Loucy (cell line): ENCODE data around the gene SHBG.

Source experiments
- H2AFZ ChIP-seq: fragments of 200-600 bp; sonication (generic); 2 replicates; pipeline ENCODE4 v1.6.0; 2016; ENCODE audit warnings: antibody characterized with exemption, mild to moderate bottlenecking, low read length, moderate library complexity
- H3F3A ChIP-seq: fragments of 200-600 bp; 2 replicates; pipeline ENCODE4 v1.6.0; 2016; ENCODE audit warnings: antibody characterized with exemption, low read depth, mild to moderate bottlenecking
- H3K27me3 ChIP-seq: fragments of 200-600 bp; sonication (generic); 2 replicates; pipeline ENCODE4 v1.6.1; 2014; ENCODE audit warnings: low read length, mild to moderate bottlenecking; ENCODE audit not compliant: insufficient read depth, poor library complexity, severe bottlenecking
- H3K36me3 ChIP-seq: fragments of 200-600 bp; sonication (generic); 2 replicates; pipeline ENCODE4 v1.6.1; 2016; ENCODE audit warnings: low read length; ENCODE audit not compliant: insufficient read depth
- H3K4me1 ChIP-seq: fragments of 200-600 bp; sonication (generic); 2 replicates; pipeline ENCODE4 v1.5.1; 2014; ENCODE audit warnings: low read length, mild to moderate bottlenecking; ENCODE audit not compliant: insufficient read depth, poor library complexity, severe bottlenecking
- H3K4me2 ChIP-seq: fragments of 200-600 bp; sonication (generic); 2 replicates; pipeline ENCODE4 v1.6.0; 2014; ENCODE audit warnings: antibody characterized with exemption, low read length, low read depth, mild to moderate bottlenecking; ENCODE audit not compliant: poor library complexity, severe bottlenecking
- H3K4me3 ChIP-seq: fragments of 200-600 bp; sonication (generic); 2 replicates; pipeline ENCODE4 v1.5.1; 2014; ENCODE audit warnings: low read length, mild to moderate bottlenecking, mixed read lengths; ENCODE audit not compliant: poor library complexity, severe bottlenecking
- H3K79me2 ChIP-seq: fragments of 200-600 bp; sonication (generic); 2 replicates; pipeline ENCODE4 v1.6.1; 2014; ENCODE audit warnings: low read length; ENCODE audit not compliant: insufficient read depth
- H3K9ac ChIP-seq: fragments of 200-600 bp; sonication (generic); 2 replicates; pipeline ENCODE4 v1.6.0; 2014; ENCODE audit warnings: mild to moderate bottlenecking, low read depth, low read length, moderate library complexity; ENCODE audit not compliant: poor library complexity, severe bottlenecking
- H3K9me2 ChIP-seq: fragments of 200-600 bp; sonication (generic); replicated peaks from 2 replicates; pipeline ENCODE4 v1.6.1; 2016; ENCODE audit warnings: low read depth, low read length, mixed read lengths
- H3K9me3 ChIP-seq: fragments of 200-600 bp; sonication (generic); 2 replicates; pipeline ENCODE4 v1.6.1; 2014; ENCODE audit warnings: mild to moderate bottlenecking, antibody characterized with exemption, low read length, low read depth; ENCODE audit not compliant: insufficient read depth
- H4K20me1 ChIP-seq: fragments of 200-600 bp; sonication (generic); 2 replicates; pipeline ENCODE4 v1.6.0; 2014; ENCODE audit warnings: antibody characterized with exemption, low read length, mild to moderate bottlenecking; ENCODE audit not compliant: insufficient read depth, poor library complexity, severe bottlenecking
- CTCF ChIP-seq: fragments of 200-600 bp; sonication (generic); conservative IDR thresholded peaks from 2 replicates; pipeline ENCODE4 v1.5.1; 2014; ENCODE audit warnings: mild to moderate bottlenecking, antibody characterized with exemption, low read length
- EZH2phosphoT487 ChIP-seq: fragments of 200-600 bp; IDR thresholded peaks from 2 replicates; pipeline ENCODE4 v1.6.1; 2018; ENCODE audit warnings: antibody characterized with exemption, mild to moderate bottlenecking, moderate library complexity, borderline replicate concordance

SHBG gene

GRCh38 chr17:7610641-7611040, 19.3 kb upstream of the SHBG start:
- peaks cover 45% of the 10 kb centered on the region for H4K20me1 ChIP-seq
- no peaks in the 10 kb centered on the region for H3K9me3 ChIP-seq
- peaks cover 3% of the 10 kb centered on the region; the same call in 1 of the 2 replicates for H3K36me3 ChIP-seq
- no peaks in the 10 kb centered on the region for H3F3A ChIP-seq
- H3K4me2 ChIP-seq = peak overlapping the region; percentile 97
- H3K4me3 ChIP-seq = peak overlapping the region; percentile 17
- H3K9ac ChIP-seq = no peak overlapping the region
- no peaks in the 10 kb centered on the region for H3K27me3 ChIP-seq
- H3K9me2 ChIP-seq = no peaks in the 10 kb centered on the region
- no peak overlapping the region for H2AFZ ChIP-seq
- TF ChIP-seq CTCF (no peak), EZH2phosphoT487 (no peak)
- peaks cover 57% of the 10 kb centered on the region for H3K79me2 ChIP-seq
- H3K4me1 ChIP-seq = peaks cover 48% of the 10 kb centered on the region

DNA sequence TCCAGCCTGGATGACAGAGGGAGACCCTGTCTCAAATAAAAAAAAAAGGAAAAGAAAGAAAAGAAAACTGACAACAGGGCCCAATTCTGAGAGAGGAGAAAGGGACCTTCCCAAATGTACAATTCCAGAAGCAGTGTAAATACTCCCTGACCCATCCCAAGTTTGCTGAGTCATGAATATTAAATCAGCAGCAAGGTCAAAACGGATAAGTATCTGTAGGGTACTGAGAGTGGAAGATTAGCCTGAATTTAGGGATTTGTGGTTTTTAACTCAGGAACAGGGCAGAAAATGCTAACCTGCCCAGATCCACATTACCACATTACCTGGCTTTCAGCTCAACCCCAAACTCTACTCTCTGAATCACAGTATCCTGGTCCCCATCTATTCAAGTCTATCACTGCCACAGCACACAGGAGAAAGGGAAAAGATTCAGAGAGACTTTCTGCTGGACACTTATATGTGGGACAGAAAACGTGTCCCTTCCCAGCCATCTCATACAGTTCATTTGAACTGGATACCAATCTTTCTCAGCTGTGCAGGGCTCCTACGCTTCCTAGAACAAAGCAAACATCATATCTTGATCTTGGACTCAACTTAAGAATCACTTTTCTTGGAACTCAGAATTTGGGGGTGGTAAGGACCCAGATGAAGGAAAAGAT, 18.2 kb upstream of the SHBG start:
- Histone ChIP-seq H3K9me3 (no peaks in the 10 kb centered on the region), H3K27me3 (no peaks in the 10 kb centered on the region), H2AFZ (no peak overlapping the region), H3K36me3 (no peaks in the 10 kb centered on the region), H3K4me3 (peak overlapping the region; percentile 94), H3K4me1 (peaks cover 48% of the 10 kb centered on the region), H4K20me1 (peaks cover 45% of the 10 kb centered on the region), H3F3A (no peaks in the 10 kb centered on the region), H3K9ac (peak overlapping the region; percentile 92), H3K4me2 (peak overlapping the region; percentile 97), H3K9me2 (no peaks in the 10 kb centered on the region), H3K79me2 (peaks cover 55% of the 10 kb centered on the region)
- TF ChIP-seq EZH2phosphoT487 = no peak
- TF ChIP-seq CTCF = no peak

GRCh38 chr17:7612294-7612640, 17.7 kb upstream of the SHBG start:
- no peaks in the 10 kb centered on the region for H3K36me3 ChIP-seq
- TF ChIP-seq EZH2phosphoT487 (no peak), CTCF (no peak)
- peaks cover 54% of the 10 kb centered on the region for H3K79me2 ChIP-seq
- H3K4me3 ChIP-seq = peak overlapping the region; percentile 94
- no peak overlapping the region for H2AFZ ChIP-seq
- peaks cover 48% of the 10 kb centered on the region for H3K4me1 ChIP-seq
- no peaks in the 10 kb centered on the region for H3K27me3 ChIP-seq
- H3K9ac ChIP-seq = peak overlapping the region; percentile 92
- no peaks in the 10 kb centered on the region for H3K9me2 ChIP-seq
- H4K20me1 ChIP-seq = peaks cover 45% of the 10 kb centered on the region
- H3F3A ChIP-seq = no peaks in the 10 kb centered on the region
- H3K4me2 ChIP-seq = peak overlapping the region; percentile 97
- H3K9me3 ChIP-seq = no peaks in the 10 kb centered on the region
